Parathyroid adenoma (tissue), 2 donors: ENCODE data around the gene PPP2R5C.

Experiments
- H2AFZ ChIP-seq: fragments of 300-600 bp; sonication (generic); one replicate; pipeline ENCODE4 v1.7.0; 2017; ENCODE audit warnings: antibody characterized with exemption, mild to moderate bottlenecking
- H3K27ac ChIP-seq: fragments of 300-600 bp; sonication (generic); one replicate; pipeline ENCODE4 v1.7.0; 2017
- H3K27me3 ChIP-seq: fragments of 300-600 bp; sonication (generic); one replicate; pipeline ENCODE4 v1.7.0; 2017; ENCODE audit warnings: low read length; ENCODE audit not compliant: control insufficient read depth, insufficient read depth
- H3K36me3 ChIP-seq: fragments of 300-600 bp; sonication (generic); one replicate; pipeline ENCODE4 v1.7.0; 2017; ENCODE audit warnings: low read length; ENCODE audit not compliant: control insufficient read depth, insufficient read depth
- H3K4me1 ChIP-seq: fragments of 300-600 bp; sonication (generic); one replicate; pipeline ENCODE4 v1.7.0; 2017; ENCODE audit warnings: control low read depth
- H3K4me2 ChIP-seq: fragments of 300-600 bp; sonication (generic); one replicate; pipeline ENCODE4 v1.7.0; 2017; ENCODE audit warnings: low read length
- H3K4me3 ChIP-seq: fragments of 300-600 bp; sonication (generic); one replicate; pipeline ENCODE4 v1.7.0; 2017; ENCODE audit warnings: low read depth, low read length
- H3K79me2 ChIP-seq: fragments of 300-600 bp; sonication (generic); one replicate; pipeline ENCODE4 v1.7.0; 2017; ENCODE audit warnings: control low read depth
- H3K9ac ChIP-seq: fragments of 300-600 bp; sonication (generic); one replicate; pipeline ENCODE4 v1.7.0; 2017; ENCODE audit warnings: mild to moderate bottlenecking
- H3K9me3 ChIP-seq: fragments of 300-600 bp; sonication (generic); one replicate; pipeline ENCODE4 v1.7.0; 2017; ENCODE audit warnings: low read length; ENCODE audit not compliant: control insufficient read depth
- TF ChIP-seq, protein P1 (sequence below): fragments of 300-600 bp; sonication (generic); IDR thresholded peaks from one replicate; pipeline ENCODE4 v1.7.0; 2017; ENCODE audit warnings: antibody characterized with exemption, mild to moderate bottlenecking
- donor health status: primary hyperparathyroidism.

PPP2R5C gene

DNA sequence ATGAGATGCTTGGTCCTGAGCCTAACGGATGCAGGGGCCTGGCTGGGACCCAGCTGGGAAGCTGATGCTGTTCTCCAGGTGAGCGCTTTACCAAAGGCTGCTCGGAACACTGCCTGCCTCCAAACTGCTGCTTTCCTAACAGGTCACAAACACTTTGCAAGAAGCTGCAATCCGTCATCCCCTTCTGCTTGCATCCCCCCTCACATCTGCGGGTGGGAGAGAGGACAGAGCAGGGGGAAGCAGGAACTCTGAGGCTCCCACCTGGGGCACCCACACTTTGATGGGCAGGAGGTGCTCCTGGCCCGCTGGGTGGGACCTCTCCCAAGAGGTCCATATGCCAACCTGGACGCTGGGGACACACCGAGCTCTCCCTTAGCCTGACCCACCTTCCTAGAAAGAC lies 24.9 kb upstream of the PPP2R5C start:
- no peak overlapping the region for H3K27ac ChIP-seq
- H2AFZ ChIP-seq = no peak overlapping the region
- H3K4me1 ChIP-seq = no peaks in the 10 kb centered on the region
- no peaks in the 10 kb centered on the region for H3K9me3 ChIP-seq
- TF ChIP-seq, protein P1, sequence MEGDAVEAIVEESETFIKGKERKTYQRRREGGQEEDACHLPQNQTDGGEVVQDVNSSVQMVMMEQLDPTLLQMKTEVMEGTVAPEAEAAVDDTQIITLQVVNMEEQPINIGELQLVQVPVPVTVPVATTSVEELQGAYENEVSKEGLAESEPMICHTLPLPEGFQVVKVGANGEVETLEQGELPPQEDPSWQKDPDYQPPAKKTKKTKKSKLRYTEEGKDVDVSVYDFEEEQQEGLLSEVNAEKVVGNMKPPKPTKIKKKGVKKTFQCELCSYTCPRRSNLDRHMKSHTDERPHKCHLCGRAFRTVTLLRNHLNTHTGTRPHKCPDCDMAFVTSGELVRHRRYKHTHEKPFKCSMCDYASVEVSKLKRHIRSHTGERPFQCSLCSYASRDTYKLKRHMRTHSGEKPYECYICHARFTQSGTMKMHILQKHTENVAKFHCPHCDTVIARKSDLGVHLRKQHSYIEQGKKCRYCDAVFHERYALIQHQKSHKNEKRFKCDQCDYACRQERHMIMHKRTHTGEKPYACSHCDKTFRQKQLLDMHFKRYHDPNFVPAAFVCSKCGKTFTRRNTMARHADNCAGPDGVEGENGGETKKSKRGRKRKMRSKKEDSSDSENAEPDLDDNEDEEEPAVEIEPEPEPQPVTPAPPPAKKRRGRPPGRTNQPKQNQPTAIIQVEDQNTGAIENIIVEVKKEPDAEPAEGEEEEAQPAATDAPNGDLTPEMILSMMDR = no peak
- H3K9ac ChIP-seq = no peak overlapping the region
- H3K4me3 ChIP-seq = no peak overlapping the region
- no peaks in the 10 kb centered on the region for H3K36me3 ChIP-seq
- no peaks in the 10 kb centered on the region for H3K27me3 ChIP-seq
- no peak overlapping the region for H3K4me2 ChIP-seq
- no peaks in the 10 kb centered on the region for H3K79me2 ChIP-seq

- H3K4me2 ChIP-seq = no peak overlapping the region
- H3K36me3 ChIP-seq = no peaks in the 10 kb centered on the region
- no peaks in the 10 kb centered on the region for H3K4me1 ChIP-seq
- no peak overlapping the region for H2AFZ ChIP-seq
- H3K9ac ChIP-seq = no peak overlapping the region
- H3K9me3 ChIP-seq = no peaks in the 10 kb centered on the region
- TF ChIP-seq, protein P1 = no peak
- no peak overlapping the region for H3K4me3 ChIP-seq
- no peak overlapping the region for H3K27ac ChIP-seq
- no peaks in the 10 kb centered on the region for H3K27me3 ChIP-seq
- H3K79me2 ChIP-seq = no peaks in the 10 kb centered on the region
Observed at GRCh38 chr14:101737414-101738339, 23.8 kb upstream of the PPP2R5C start.

DNA sequence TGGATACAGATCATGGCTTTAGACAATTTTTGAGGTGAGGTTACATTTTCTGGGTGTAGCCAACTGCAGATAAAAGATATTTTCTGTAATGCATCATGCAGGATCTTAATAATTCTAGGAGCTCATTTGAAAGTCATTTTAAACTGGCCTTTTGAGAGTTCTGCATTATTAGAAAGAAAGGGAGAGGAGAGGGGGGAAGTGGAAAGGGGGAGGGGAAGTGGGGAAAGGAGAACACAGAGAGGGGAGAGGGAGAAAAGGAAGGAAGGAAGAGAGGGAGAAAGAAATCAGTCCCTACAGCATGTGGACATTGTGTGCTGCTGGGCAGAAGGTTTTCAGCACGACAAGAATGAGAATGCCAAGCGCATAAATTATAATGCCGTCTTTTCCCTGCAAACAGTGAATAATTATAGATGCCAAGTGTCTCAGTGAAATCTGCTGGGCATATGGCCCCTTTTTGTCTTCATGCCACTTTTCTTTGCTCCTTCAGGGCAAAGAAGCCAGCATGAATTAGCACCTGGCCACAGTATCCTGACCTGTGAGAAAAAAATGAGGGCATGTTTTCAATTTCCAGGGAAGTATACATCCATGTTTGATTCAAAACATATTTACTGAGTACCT lies 22.7 kb upstream of the PPP2R5C start:
- no peaks in the 10 kb centered on the region for H3K4me1 ChIP-seq
- no peak overlapping the region for H3K27ac ChIP-seq
- no peak overlapping the region for H3K4me2 ChIP-seq
- no peaks in the 10 kb centered on the region for H3K36me3 ChIP-seq
- H3K9me3 ChIP-seq = no peaks in the 10 kb centered on the region
- no peak overlapping the region for H3K4me3 ChIP-seq
- TF ChIP-seq, protein P1 = no peak
- H2AFZ ChIP-seq = no peak overlapping the region
- no peaks in the 10 kb centered on the region for H3K79me2 ChIP-seq
- no peak overlapping the region for H3K9ac ChIP-seq
- H3K27me3 ChIP-seq = no peaks in the 10 kb centered on the region

DNA sequence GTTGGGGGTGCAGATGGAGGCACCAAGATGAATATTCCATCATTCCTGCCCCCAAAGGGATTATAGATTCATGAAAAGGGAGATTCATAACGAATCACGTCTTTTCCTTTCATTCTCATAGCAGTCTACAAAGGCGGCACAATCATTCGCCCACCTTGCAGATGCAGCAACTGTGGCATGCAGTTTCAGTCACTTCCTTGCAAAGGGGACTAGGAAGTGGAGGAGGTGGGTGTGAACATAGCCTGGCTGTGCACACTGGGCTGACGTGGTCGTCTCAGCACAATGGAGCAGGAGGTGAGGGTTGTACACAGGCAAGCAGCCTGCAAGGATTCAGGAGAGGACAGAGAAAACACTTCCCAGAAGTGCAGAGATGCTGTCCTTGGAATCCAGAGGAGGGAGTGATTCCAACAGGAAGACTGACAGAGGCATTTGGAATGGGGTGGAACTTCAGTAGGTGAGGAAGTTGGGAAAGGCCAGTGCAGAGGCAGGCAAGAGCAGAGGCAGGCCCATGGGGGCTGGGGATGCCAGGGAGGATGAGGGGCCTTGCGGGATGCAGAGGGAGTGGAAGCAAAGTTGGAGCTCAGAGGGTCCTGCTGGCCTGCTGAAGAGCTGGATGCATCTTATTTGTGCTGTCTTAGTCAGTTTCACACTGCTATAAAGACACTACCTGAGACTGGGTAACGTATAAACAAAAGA lies 21.9 kb upstream of the PPP2R5C start:
- H3K4me1 ChIP-seq = no peaks in the 10 kb centered on the region
- H3K4me3 ChIP-seq = no peak overlapping the region
- TF ChIP-seq, protein P1 = no peak
- H3K9me3 ChIP-seq = no peaks in the 10 kb centered on the region
- no peak overlapping the region for H3K27ac ChIP-seq
- no peak overlapping the region for H2AFZ ChIP-seq
- no peaks in the 10 kb centered on the region for H3K36me3 ChIP-seq
- H3K79me2 ChIP-seq = no peaks in the 10 kb centered on the region
- no peaks in the 10 kb centered on the region for H3K27me3 ChIP-seq
- H3K9ac ChIP-seq = no peak overlapping the region
- no peak overlapping the region for H3K4me2 ChIP-seq
